Measurements from ENCODE around the gene MYO7A.

DNA sequence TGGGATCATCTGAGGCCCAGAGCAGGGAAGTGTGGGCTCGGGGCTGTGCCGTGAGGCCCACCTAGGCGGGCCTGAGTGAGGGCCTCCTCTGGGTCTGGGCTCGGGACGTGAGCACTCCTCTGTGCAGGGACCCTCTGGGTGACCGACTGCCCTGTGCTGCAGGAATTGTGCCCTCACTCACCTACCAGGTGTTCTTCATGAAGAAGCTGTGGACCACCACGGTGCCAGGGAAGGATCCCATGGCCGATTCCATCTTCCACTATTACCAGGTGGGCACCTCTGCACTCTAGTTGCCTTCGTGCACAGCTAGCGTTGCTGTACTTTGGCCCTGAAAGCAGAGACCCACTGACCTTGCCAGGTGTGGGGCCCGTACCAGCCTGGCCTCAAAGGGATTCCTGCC lies 80.5 kb downstream of the MYO7A start:
- TF ChIP-seq GATA2 (IDR thresholded peaks at IDR 0.05; ENCODE audit: low read depth, low read length) (no peak), GATA3 (IDR thresholded peaks at IDR 0.05; ENCODE audit: low read depth, low read length) (no peak)
